K562 (cell line): ENCODE data around the gene NLRP6. TPM values are rescaled to one million over a fixed set of nuclear protein-coding genes. Genes with fewer than 3 reads are reported as not detected.

Experiments
- ATF7 ChIP-seq: fragments of 450-650 bp; IDR thresholded peaks from 2 replicates; pipeline ENCODE4 v1.7.1; 2014; ENCODE audit warnings: mild to moderate bottlenecking, moderate library complexity
- BRCA1 ChIP-seq, 2 experiments: fragments of 450-650 bp in 1 of 2; sonication (generic) in 1 of 2; formaldehyde crosslinking in 1 of 2; IDR thresholded peaks; 2 replicates each; pipeline versions ENCODE4 v1.5.0 to v1.6.1; 2017 to 2020; ENCODE audit warnings: mild to moderate bottlenecking in 1 of 2, missing genetic modification reagents in 1 of 2
- CAMTA2 ChIP-seq: fragments of 250-450 bp; sonication (Bioruptor Pico); conservative IDR thresholded peaks from 2 replicates; pipeline ENCODE4 v1.5.1; 2022
- GATAD2B ChIP-seq: fragments of 450-650 bp; IDR thresholded peaks from 2 replicates; pipeline ENCODE4 v1.6.1; 2017; ENCODE audit warnings: mild to moderate bottlenecking, borderline replicate concordance
- KDM5B ChIP-seq: fragments of 200-600 bp; sonication (generic); IDR thresholded peaks from 2 replicates; pipeline ENCODE4 v1.6.1; 2012; ENCODE audit warnings: low read depth, mild to moderate bottlenecking, moderate library complexity, low read length, control low read depth, inconsistent platforms; ENCODE audit not compliant: insufficient replicate concordance
- L3MBTL2 ChIP-seq: fragments of 450-650 bp; IDR thresholded peaks from 2 replicates; pipeline ENCODE4 v1.6.1; 2016; ENCODE audit warnings: mild to moderate bottlenecking, moderate library complexity
- LEF1 ChIP-seq: fragments of 450-650 bp; IDR thresholded peaks from 2 replicates; pipeline ENCODE4 v1.6.1; 2016; ENCODE audit warnings: mild to moderate bottlenecking
- MNT ChIP-seq, 2 experiments: fragments of 450-650 bp; conservative IDR thresholded peaks; 2 replicates each; pipeline ENCODE4 v1.6.1; 2017; ENCODE audit warnings: mild to moderate bottlenecking in 2 of 2, moderate library complexity in 2 of 2
- RBM15 ChIP-seq: fragments of 200-400 bp; formaldehyde crosslinking; IDR thresholded peaks from 2 replicates; pipeline ENCODE4 v1.6.1; 2018; ENCODE audit warnings: mild to moderate bottlenecking, low read length, moderate library complexity; ENCODE audit not compliant: insufficient read depth
- TCF7 ChIP-seq: sonication (generic); IDR thresholded peaks from 2 replicates; pipeline ENCODE4 v1.6.1; 2016; ENCODE audit warnings: antibody characterized with exemption, borderline replicate concordance
- VEZF1 ChIP-seq: fragments of 200-800 bp; sonication (Bioruptor generic); IDR thresholded peaks from 2 replicates; pipeline ENCODE4 v1.6.1; 2017; ENCODE audit warnings: missing genetic modification characterization, missing compliant biosample characterization
- ZBTB7A ChIP-seq: IDR thresholded peaks from 2 replicates; pipeline ENCODE4 v1.6.1; 2011; ENCODE audit warnings: low read depth, mild to moderate bottlenecking, low read length, moderate library complexity, borderline replicate concordance; ENCODE audit not compliant: control insufficient read depth
- ZNF318 ChIP-seq, 2 experiments: fragments of 450-650 bp; IDR thresholded peaks; 2 replicates each; pipeline ENCODE4 v1.6.1; 2016; ENCODE audit warnings: mild to moderate bottlenecking in 2 of 2, borderline replicate concordance in 1 of 2, low read depth in 1 of 2, moderate library complexity in 1 of 2
- polyA plus RNA-seq, 8 experiments: library from polyadenylated mRNA; depleted of rRNA in 4 of 8; stranded (reverse) in 5 of 8; unstranded in 3 of 8; fragments of >200 nt; fragmentation: Nextera tagmentation in 2 of 8; fragmentation: Illumina TruSeq in 1 of 8; extraction: Ambion mirVana in 2 of 8; extraction: Trizol in 1 of 8; gene quantifications; 2 replicates each; pipeline versions ENCODE4 v1.2.1 to v1.2.3, GENCODE V29; 2011 to 2014; ENCODE audit warnings: inconsistent platforms in 1 of 8, missing spikeins in 1 of 8
- total RNA-seq, 7 experiments: library from RNA; depleted of rRNA in 6 of 7; stranded (reverse); fragments of >200 nt in 6 of 7; fragmentation: Illumina TruSeq in 2 of 7; extraction: Trizol in 2 of 7; gene quantifications; 2 replicates each; pipeline versions ENCODE4 v1.2.1 to v1.2.3, GENCODE V29; 2011 to 2021; ENCODE audit warnings: low replicate concordance in 1 of 7

Gene NLRP6
- total and polyA plus RNA-seq, 9 of the 15 experiments (the other 6 are each of a cell fraction or from before 2014, with no cell fraction given): 0.03 to 0.18 (median 0.15) TPM; not detected in 5

GRCh38 chr11:297586-298405, 19.6 kb downstream of the NLRP6 start (continued):
- TF ChIP-seq MNT (conservative IDR thresholded peaks at IDR 0.05): peak in 1 of 2 experiments; percentile 78
- TF ChIP-seq ZNF318 (IDR thresholded peaks at IDR 0.05; ENCODE audit: borderline replicate concordance in 1 of 2, low read depth in 1 of 2): no peak
- peak; percentile 1 for TF ChIP-seq KDM5B
- TF ChIP-seq LEF1: peak; percentile 98
- peak; percentile 26; the same call in 1 of the 2 replicates for TF ChIP-seq ATF7
- no peak for TF ChIP-seq RBM15
- TF ChIP-seq TCF7: peak; percentile 95; the same call in 1 of the 2 replicates
- TF ChIP-seq VEZF1: peak; percentile 52
- no peak for TF ChIP-seq CAMTA2 (CRISPR knock-in tag)
- TF ChIP-seq GATAD2B: no peak
- TF ChIP-seq L3MBTL2: peak; percentile 88
- 0 out of 2 replicates have a peak, but pooled peaks have one; percentile 4 for TF ChIP-seq ZBTB7A
- TF ChIP-seq BRCA1 (IDR thresholded peaks at IDR 0.05): no peak
- no peak for TF ChIP-seq BRCA1 (CRISPR knock-in tag; IDR thresholded peaks at IDR 0.05)
